HG02588 (cell line): ENCODE measurements around the gene TRIM26.
"Not testable (repeated sequence)": the region's sequence is repeated elsewhere in the genome, so short reads cannot be mapped to it uniquely, and the experiment has no call there.

Experiments used
- ATAC-seq: cut with Tn5 transposase; IDR thresholded peaks from one replicate; pipeline ENCODE4 v1.9.1; 2021; ENCODE audit warnings: mild to moderate bottlenecking, moderate library complexity; ENCODE audit not compliant: unreplicated experiment

The TRIM26 gene, protein sequence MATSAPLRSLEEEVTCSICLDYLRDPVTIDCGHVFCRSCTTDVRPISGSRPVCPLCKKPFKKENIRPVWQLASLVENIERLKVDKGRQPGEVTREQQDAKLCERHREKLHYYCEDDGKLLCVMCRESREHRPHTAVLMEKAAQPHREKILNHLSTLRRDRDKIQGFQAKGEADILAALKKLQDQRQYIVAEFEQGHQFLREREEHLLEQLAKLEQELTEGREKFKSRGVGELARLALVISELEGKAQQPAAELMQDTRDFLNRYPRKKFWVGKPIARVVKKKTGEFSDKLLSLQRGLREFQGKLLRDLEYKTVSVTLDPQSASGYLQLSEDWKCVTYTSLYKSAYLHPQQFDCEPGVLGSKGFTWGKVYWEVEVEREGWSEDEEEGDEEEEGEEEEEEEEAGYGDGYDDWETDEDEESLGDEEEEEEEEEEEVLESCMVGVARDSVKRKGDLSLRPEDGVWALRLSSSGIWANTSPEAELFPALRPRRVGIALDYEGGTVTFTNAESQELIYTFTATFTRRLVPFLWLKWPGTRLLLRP

DNA sequence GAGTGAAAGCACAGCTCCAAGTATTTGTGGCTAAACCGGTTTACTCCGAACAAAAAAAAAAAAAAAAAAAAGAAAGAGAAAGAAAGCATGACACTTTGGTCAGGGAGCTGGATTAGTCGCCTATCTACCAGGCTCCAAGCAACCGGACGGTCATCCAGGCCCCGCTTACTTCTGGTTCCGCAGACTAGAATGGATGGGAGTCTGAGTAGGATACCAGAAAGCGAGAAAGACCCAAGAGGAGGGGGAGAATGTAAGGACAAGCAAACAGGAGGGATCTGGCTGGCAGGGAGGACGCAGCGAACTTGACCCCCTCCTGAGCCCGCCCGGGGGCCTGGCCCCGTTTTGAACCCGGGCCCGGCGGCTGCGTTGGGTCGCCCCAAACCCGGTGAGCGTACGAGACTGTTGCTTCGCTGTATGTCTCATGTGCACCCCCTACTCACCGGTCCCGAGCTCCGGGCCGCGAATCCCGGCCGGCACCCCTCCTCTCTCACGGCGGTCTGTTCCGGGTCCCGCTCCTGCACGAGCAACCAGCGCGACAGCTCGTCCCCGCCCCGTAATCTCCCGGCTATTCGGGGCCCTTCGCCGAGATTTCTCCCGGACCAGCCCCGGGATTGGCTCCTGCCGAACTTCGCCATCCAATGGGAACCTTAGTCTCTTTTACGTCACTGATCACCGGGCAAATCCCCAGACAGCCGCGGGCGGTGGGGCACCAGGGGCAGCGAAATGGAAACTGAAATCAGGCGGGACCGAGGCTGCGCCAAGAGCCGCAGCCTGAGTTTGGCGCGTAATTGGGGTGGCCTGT is at the start of gene TRIM26:
TSS of gene TRIM26 (minus strand) at position 542 of the 802 bp plus-strand sequence. CDS start 14,303 bp downstream, outside the sequence.
- ATAC-seq: peak; percentile 75

GRCh38 chr6:30260036-30260504 is 46.9 kb upstream of the TRIM26 start:
- ATAC-seq: no peak

DNA sequence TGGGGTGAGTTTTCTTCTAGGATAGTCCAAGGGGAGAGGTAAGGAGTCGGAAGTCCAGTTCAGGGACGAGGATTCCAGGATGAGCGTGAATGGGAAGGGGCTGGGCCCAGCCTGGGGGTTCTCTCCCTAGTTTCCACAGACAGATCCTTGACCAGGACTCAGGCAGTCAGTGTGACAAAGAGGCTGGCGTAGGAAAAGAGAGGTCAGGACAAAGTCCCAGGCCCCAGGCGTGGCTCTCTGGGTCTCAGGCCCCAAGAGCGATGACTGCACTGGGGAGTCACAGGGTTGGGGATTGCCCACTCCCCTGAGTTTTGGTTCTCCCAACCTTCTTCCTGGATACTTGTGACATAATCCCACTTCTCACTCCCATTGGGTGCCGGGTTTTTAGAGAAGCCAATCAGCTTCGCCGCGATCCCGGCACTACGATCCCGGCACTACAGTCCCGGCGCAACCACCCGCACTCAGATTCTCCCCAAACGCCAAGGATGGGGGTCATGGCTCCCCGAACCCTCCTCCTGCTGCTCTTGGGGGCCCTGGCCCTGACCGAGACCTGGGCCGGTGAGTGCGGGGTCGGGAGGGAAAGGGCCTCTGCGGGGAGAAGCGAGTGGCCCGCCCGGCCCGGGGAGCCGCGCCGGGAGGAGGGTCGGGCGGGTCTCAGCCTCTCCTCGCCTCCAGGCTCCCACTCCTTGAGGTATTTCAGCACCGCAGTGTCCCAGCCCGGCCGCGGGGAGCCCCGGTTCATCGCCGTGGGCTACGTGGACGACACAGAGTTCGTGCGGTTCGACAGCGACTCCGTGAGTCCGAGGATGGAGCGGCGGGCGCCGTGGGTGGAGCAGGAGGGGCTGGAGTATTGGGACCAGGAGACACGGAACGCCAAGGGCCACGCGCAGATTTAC is 46.2 kb upstream of the TRIM26 start:
- peak; percentile 86 for ATAC-seq

GRCh38 chr6:30258204-30258603 is 45.0 kb upstream of the TRIM26 start:
- no peak for ATAC-seq

- ATAC-seq: not testable (repeated sequence)
These were observed 39.2 kb upstream of the TRIM26 start for GRCh38 chr6:30252417-30252816.

DNA sequence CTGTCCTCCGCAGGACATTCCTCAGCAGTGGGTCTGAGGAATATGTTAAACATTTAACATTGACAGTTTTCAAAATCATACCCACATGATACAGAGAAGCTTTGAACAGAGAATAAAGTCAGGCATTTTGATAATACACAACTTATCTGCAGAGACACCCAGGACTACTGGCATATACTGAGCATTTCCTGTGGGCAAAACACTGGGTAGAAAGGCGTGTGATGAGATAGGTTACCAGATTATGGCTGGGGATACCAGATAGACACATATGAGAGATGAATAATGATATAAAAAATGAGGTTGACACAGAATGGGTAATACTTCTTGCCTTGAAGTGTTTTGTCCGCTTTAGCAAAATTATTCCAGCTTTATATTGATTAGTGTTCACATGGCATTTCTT is 31.4 kb upstream of the TRIM26 start:
- ATAC-seq: no peak

- ATAC-seq: no peak
These were observed 25.1 kb upstream of the TRIM26 start for GRCh38 chr6:30238178-30238795.

DNA sequence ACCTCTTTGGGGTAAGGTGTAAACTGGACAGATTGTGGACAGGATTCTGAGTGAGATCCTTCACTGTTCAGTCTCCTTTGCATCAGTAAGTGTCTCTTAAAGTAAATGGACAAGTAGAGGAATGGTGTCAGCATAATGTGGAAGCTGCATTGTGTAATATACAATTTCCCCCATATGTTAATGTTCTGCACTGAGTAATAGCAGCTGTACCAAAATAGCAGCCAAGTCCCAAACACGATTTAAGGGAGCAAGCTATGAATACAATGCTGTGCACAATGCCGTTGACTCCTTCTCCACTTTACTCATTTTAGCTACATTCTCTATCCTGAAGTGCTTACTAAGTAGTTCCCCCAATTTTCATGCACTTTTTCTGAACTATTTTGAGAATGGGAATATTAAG is 21.1 kb upstream of the TRIM26 start:
- ATAC-seq: no peak

DNA sequence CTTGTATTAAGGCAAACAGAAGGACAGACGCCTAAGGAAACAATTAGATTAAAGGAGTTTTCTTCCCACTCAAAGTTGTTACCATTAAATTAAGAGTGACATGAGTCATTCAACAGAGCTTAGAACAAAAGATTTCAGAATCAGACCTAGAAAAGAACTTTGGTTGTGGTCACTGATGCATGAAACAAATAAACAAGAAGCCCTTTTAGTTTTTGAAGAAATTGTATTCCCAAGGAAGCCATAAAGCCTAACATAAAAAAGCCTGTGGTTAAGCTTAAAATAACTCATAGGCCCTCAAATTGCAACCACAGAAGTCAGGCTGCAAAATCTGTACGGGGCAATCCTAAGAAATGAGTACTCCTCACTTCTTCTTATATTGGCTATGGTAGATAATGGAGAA is 17.9 kb upstream of the TRIM26 start:
- no peak for ATAC-seq

- no peak for ATAC-seq
These were observed 14.7 kb upstream of the TRIM26 start for GRCh38 chr6:30227763-30228487.

DNA sequence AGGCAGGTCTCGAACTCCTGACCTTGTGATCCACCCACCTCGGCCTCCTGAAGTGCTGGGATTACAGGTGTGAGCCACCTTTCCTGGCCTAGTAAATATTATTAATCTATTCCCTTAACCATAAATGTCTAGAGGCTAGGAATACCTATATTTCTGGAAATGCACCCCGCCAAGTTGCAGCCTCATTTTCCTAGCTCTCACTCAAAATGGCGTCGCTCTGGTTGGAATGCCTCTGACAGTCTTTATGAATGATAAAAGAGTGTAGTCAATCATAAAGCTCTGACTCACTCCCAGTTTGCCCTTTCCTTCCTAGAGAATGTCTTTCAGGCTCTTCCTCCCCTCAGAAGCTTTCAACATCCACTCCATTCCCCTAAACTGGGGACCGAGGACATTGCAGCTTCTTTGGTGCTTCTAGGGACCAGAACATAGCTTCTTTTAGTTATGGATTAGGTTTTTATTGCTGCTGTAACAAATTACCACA is 14.1 kb upstream of the TRIM26 start:
- ATAC-seq: no peak

- no peak for ATAC-seq
These were observed 10.1 kb upstream of the TRIM26 start for GRCh38 chr6:30223339-30223738.

- not testable (repeated sequence) for ATAC-seq
These were observed 8.8 kb upstream of the TRIM26 start for GRCh38 chr6:30221956-30222355.

- ATAC-seq: not testable (repeated sequence)
These were observed 8.2 kb upstream of the TRIM26 start for GRCh38 chr6:30221395-30221794.

- no peak for ATAC-seq
These were observed 6.0 kb upstream of the TRIM26 start for GRCh38 chr6:30219244-30219643.

GRCh38 chr6:30216096-30216495 is 2.9 kb upstream of the TRIM26 start:
- ATAC-seq: no peak

GRCh38 chr6:30214657-30214982 is 1.4 kb upstream of the TRIM26 start:
- ATAC-seq: no peak

- peak; percentile 58 for ATAC-seq
These were observed 901 bp upstream of the TRIM26 start for GRCh38 chr6:30213957-30214656.

GRCh38 chr6:30213667-30213956 is 406 bp upstream of the TRIM26 start:
- ATAC-seq: no peak
